Skin epidermis (tissue), 12 donors: Measurements from ENCODE around the gene PPP2R5E.
"Not testable (repeated sequence)": the region's sequence is repeated elsewhere in the genome, so short reads cannot be mapped to it uniquely, and the experiment has no call there.

Experiments used
- H3K27ac ChIP-seq, 21 experiments: fragments of 200-600 bp; sonication (generic) in 11 of 21; one replicate each; pipeline ENCODE4 v1.5.0; 2020; ENCODE audit warnings: mild to moderate bottlenecking in 3 of 21, inconsistent platforms in 2 of 21, moderate library complexity in 2 of 21
- H3K4me3 ChIP-seq, 7 experiments: fragments of 200-600 bp; sonication (generic) in 2 of 7; one replicate each; pipeline ENCODE4 v1.5.0; 2020; ENCODE audit warnings: inconsistent platforms in 2 of 7, mild to moderate bottlenecking in 2 of 7, moderate library complexity in 1 of 7

PPP2R5E gene

GRCh38 chr14:63398952-63399351 lies 144.2 kb downstream of the PPP2R5E start:
- Histone ChIP-seq H3K27ac (no peak overlapping the region), H3K4me3 (no peak overlapping the region)

- no peak overlapping the region for H3K27ac ChIP-seq
- no peak overlapping the region for H3K4me3 ChIP-seq
Observed at GRCh38 chr14:63394841-63395240, 148.3 kb downstream of the PPP2R5E start.

GRCh38 chr14:63394432-63394831 lies 148.7 kb downstream of the PPP2R5E start:
- H3K27ac ChIP-seq: no peak overlapping the region
- no peak overlapping the region for H3K4me3 ChIP-seq

GRCh38 chr14:63393012-63393411 lies 150.2 kb downstream of the PPP2R5E start:
- Histone ChIP-seq H3K27ac (no peak overlapping the region), H3K4me3 (no peak overlapping the region)

GRCh38 chr14:63392236-63392635 lies 150.9 kb downstream of the PPP2R5E start:
- no peak overlapping the region for H3K4me3 ChIP-seq
- no peak overlapping the region for H3K27ac ChIP-seq

- no peak overlapping the region for H3K4me3 ChIP-seq
- no peak overlapping the region for H3K27ac ChIP-seq
Observed at GRCh38 chr14:63388766-63389431, 154.3 kb downstream of the PPP2R5E start.

GRCh38 chr14:63387711-63388110 lies 155.5 kb downstream of the PPP2R5E start:
- no peak overlapping the region for H3K27ac ChIP-seq
- H3K4me3 ChIP-seq: no peak overlapping the region

- no peak overlapping the region for H3K4me3 ChIP-seq
- H3K27ac ChIP-seq: peak overlapping the region in 1 of 21 experiments; percentile 33
Observed at GRCh38 chr14:63383776-63384367, 159.3 kb downstream of the PPP2R5E start.

- Histone ChIP-seq H3K4me3 (no peak overlapping the region), H3K27ac (no peak overlapping the region)
Observed at GRCh38 chr14:63378444-63378843, 164.7 kb downstream of the PPP2R5E start.

GRCh38 chr14:63375769-63376168 lies 167.4 kb downstream of the PPP2R5E start:
- H3K4me3 ChIP-seq: no peak overlapping the region
- H3K27ac ChIP-seq: no peak overlapping the region

- H3K4me3 ChIP-seq, H3K27ac ChIP-seq: not testable (repeated sequence)
Observed at GRCh38 chr14:63371613-63372012, 171.6 kb downstream of the PPP2R5E start.

GRCh38 chr14:63371033-63371432 lies 172.1 kb downstream of the PPP2R5E start:
- H3K4me3 ChIP-seq: no peak overlapping the region
- H3K27ac ChIP-seq: no peak overlapping the region

GRCh38 chr14:63367742-63368364 lies 175.3 kb downstream of the PPP2R5E start:
- no peak overlapping the region for H3K4me3 ChIP-seq
- H3K27ac ChIP-seq: no peak overlapping the region

- Histone ChIP-seq H3K4me3 (no peak overlapping the region), H3K27ac (no peak overlapping the region)
Observed at GRCh38 chr14:63362389-63362819, 180.8 kb downstream of the PPP2R5E start.

- Histone ChIP-seq H3K27ac (no peak overlapping the region), H3K4me3 (no peak overlapping the region)
Observed at GRCh38 chr14:63361790-63362189, 181.4 kb downstream of the PPP2R5E start.

- no peak overlapping the region for H3K4me3 ChIP-seq
Observed at GRCh38 chr14:63357841-63358240, 185.3 kb downstream of the PPP2R5E start.

GRCh38 chr14:63345826-63346225 lies 197.4 kb downstream of the PPP2R5E start:
- no peak overlapping the region for H3K4me3 ChIP-seq
- no peak overlapping the region for H3K27ac ChIP-seq

More at GRCh38 chr14:63357841-63358240, 185.3 kb downstream of the PPP2R5E start:
- no peak overlapping the region for H3K27ac ChIP-seq

GRCh38 chr14:63344336-63344735 lies 198.8 kb downstream of the PPP2R5E start:
- Histone ChIP-seq H3K27ac (no peak overlapping the region), H3K4me3 (no peak overlapping the region)

- Histone ChIP-seq H3K27ac (no peak overlapping the region), H3K4me3 (no peak overlapping the region)
Observed at GRCh38 chr14:63343878-63344277, 199.3 kb downstream of the PPP2R5E start.

GRCh38 chr14:63342371-63342770 lies 200.8 kb downstream of the PPP2R5E start:
- Histone ChIP-seq H3K4me3 (no peak overlapping the region), H3K27ac (no peak overlapping the region)
